ENCODE measurements around the gene KRT80.

- TF ChIP-seq POLR2A (IDR thresholded peaks at IDR 0.05; ENCODE audit: low read length) (no peak), GATA1 (IDR thresholded peaks at IDR 0.05; ENCODE audit: low read depth, low read length) (no peak)
Observed at GRCh38 chr12:52216100-52216499, 24.3 kb upstream of the KRT80 start.

All from erythroblast (primary cell).